HCT116 (cell line): ENCODE data around the gene SKP2. TPM values are rescaled to one million over a fixed set of nuclear protein-coding genes. Genes with fewer than 3 reads are reported as not detected.

Experiments used
- ATAC-seq: fragments of 200-7000 bp; cut with Tn5 transposase; 2 replicates; pipeline ENCODE4 v1.9.1; 2020; ENCODE audit warnings: mild to moderate bottlenecking, moderate library complexity
- BruUV-seq: library from RNA; stranded (reverse); fragments of 400-500 nt; replicated peaks from 2 replicates; lab custom pipeline; 2021; lab: Mats Ljungman, UMichigan
- CTCF ChIA-PET: fragments of 300-600 bp; sonication (Branson Sonifier 250); formaldehyde crosslinking; loops from one replicate; lab custom pipeline; 2021; ENCODE audit warnings: antibody characterized with exemption; lab: Charles Lee
- POLR2A ChIA-PET: fragments of 300-600, 350-600 bp; sonication (Branson Sonifier 250); formaldehyde crosslinking; loops from one replicate; lab custom pipeline; 2021; ENCODE audit warnings: antibody characterized with exemption; lab: Charles Lee
- RAD21 ChIA-PET, 2 experiments: fragments of 300-600 bp; sonication (Branson Sonifier 250); formaldehyde crosslinking; loops; one replicate each; lab custom pipeline; 2023; ENCODE audit warnings: low total read pairs in 2 of 2; ENCODE audit not compliant: uncharacterized antibody in 2 of 2, unreplicated experiment in 2 of 2, low non-redundant PET in 1 of 2; lab: Charles Lee
- DNase-seq: peaks from one replicate; pipeline ENCODE4 v3.0.0-alpha.2; 2010; ENCODE audit warnings: low read depth, low spot score
- H2AFZ ChIP-seq: fragments of 200-600 bp; shearing (Covaris generic), sonication (generic); 2 replicates; pipeline ENCODE4 v1.6.1; 2017; ENCODE audit warnings: low read depth, mixed run types, mixed read lengths, antibody characterized with exemption, low read length; ENCODE audit not compliant: poor library complexity, severe bottlenecking
- H3K27ac ChIP-seq: 2 replicates; pipeline ENCODE4 v1.5.1; 2012; ENCODE audit warnings: low read depth, low read length
- H3K27me3 ChIP-seq: fragments of 200-600 bp; sonication (generic); 2 replicates; pipeline ENCODE4 v1.6.1; 2016; ENCODE audit warnings: mixed run types, low read length, mixed read lengths; ENCODE audit not compliant: insufficient read depth
- H3K36me3 ChIP-seq, 2 experiments: fragments of 200-500 bp in 1 of 2; fragments of 200-600 bp in 1 of 2; sonication (Bioruptor generic) in 1 of 2; sonication (generic) in 1 of 2; 2 replicates each; pipeline versions ENCODE4 v1.5.1 to v1.6.1; 2014 to 2016; ENCODE audit warnings: low read length in 2 of 2, inconsistent platforms in 1 of 2, mixed read lengths in 1 of 2, mixed run types in 1 of 2; ENCODE audit not compliant: insufficient read depth in 2 of 2, control insufficient read depth in 1 of 2
- H3K4me1 ChIP-seq, 2 experiments: fragments of 200-600 bp in 1 of 2; sonication (generic) in 1 of 2; 2 replicates each; pipeline versions ENCODE4 v1.5.1 to v1.6.1; 2012 to 2017; ENCODE audit warnings: low read length in 2 of 2, inconsistent platforms in 1 of 2, mild to moderate bottlenecking in 1 of 2, mixed read lengths in 1 of 2, mixed run types in 1 of 2, moderate library complexity in 1 of 2; ENCODE audit not compliant: insufficient read depth in 2 of 2, control insufficient read depth in 1 of 2
- H3K4me2 ChIP-seq: fragments of 200-600 bp; sonication (generic); 2 replicates; pipeline ENCODE4 v1.6.1; 2017; ENCODE audit warnings: mixed run types, low read length, mixed read lengths
- H3K4me3 ChIP-seq, 2 experiments: fragments of 200-600 bp in 1 of 2; sonication (generic) in 1 of 2; replicated peaks in 1 of 2; 2 replicates each; pipeline ENCODE4 v1.5.1; 2011 to 2016; ENCODE audit warnings: low read length in 2 of 2, control low read depth in 1 of 2, low read depth in 1 of 2, mild to moderate bottlenecking in 1 of 2, mixed read lengths in 1 of 2, mixed run types in 1 of 2
- H3K79me2 ChIP-seq: fragments of 200-600 bp; sonication (generic); 2 replicates; pipeline ENCODE4 v1.6.1; 2017; ENCODE audit warnings: mild to moderate bottlenecking, mixed run types, low read length, moderate library complexity, mixed read lengths; ENCODE audit not compliant: insufficient read depth
- H3K9ac ChIP-seq: fragments of 200-600 bp; sonication (generic); 2 replicates; pipeline ENCODE4 v1.6.1; 2016; ENCODE audit warnings: low read length, mixed read lengths
- H3K9me2 ChIP-seq: fragments of 200-600 bp; sonication (generic), shearing (Covaris generic); 2 replicates; pipeline ENCODE4 v1.6.1; 2017; ENCODE audit warnings: mixed run types, mild to moderate bottlenecking, moderate library complexity; ENCODE audit not compliant: insufficient read depth
- H3K9me3 ChIP-seq, 2 experiments: fragments of 200-500 bp in 1 of 2; fragments of 200-600 bp in 1 of 2; sonication (Bioruptor generic) in 1 of 2; sonication (generic) in 1 of 2; 2 replicates each; pipeline ENCODE4 v1.6.1; 2014 to 2017; ENCODE audit warnings: low read length in 2 of 2, mixed read lengths in 2 of 2, inconsistent platforms in 1 of 2, low read depth in 1 of 2, mild to moderate bottlenecking in 1 of 2, mixed run types in 1 of 2, moderate library complexity in 1 of 2; ENCODE audit not compliant: control insufficient read depth in 1 of 2, insufficient read depth in 1 of 2
- H4K20me1 ChIP-seq: fragments of 200-600 bp; sonication (generic), shearing (Covaris generic); 2 replicates; pipeline ENCODE4 v1.6.1; 2017; ENCODE audit warnings: mixed run types, mild to moderate bottlenecking, moderate library complexity; ENCODE audit not compliant: insufficient read depth
- CEBPB ChIP-seq: IDR thresholded peaks from 2 replicates; pipeline ENCODE4 v1.6.1; 2012; ENCODE audit warnings: low read depth
- EGR1 ChIP-seq: IDR thresholded peaks from 2 replicates; pipeline ENCODE4 v1.6.1; 2012; ENCODE audit warnings: low read depth
- EZH2 ChIP-seq: fragments of 200-600 bp; sonication (generic); IDR thresholded peaks from 2 replicates; pipeline ENCODE4 v1.6.1; 2017; ENCODE audit warnings: antibody characterized with exemption, mixed run types
- EZH2phosphoT487 ChIP-seq: fragments of 200-600 bp; IDR thresholded peaks from 2 replicates; pipeline ENCODE4 v1.6.1; 2018; ENCODE audit warnings: antibody characterized with exemption, borderline replicate concordance
- JUND ChIP-seq: IDR thresholded peaks from 2 replicates; pipeline ENCODE4 v1.6.1; 2012
- POLR2AphosphoS5 ChIP-seq: IDR thresholded peaks from 2 replicates; pipeline ENCODE4 v1.6.1; 2011; ENCODE audit warnings: mild to moderate bottlenecking, low read depth, low read length, moderate library complexity
- RAD21 ChIP-seq: IDR thresholded peaks from 2 replicates; pipeline ENCODE4 v1.6.1; 2012; ENCODE audit warnings: low read depth, mild to moderate bottlenecking
- SIN3A ChIP-seq: IDR thresholded peaks from 2 replicates; pipeline ENCODE4 v1.6.1; 2012; ENCODE audit warnings: low read depth
- SRF ChIP-seq: IDR thresholded peaks from 2 replicates; pipeline ENCODE4 v1.6.1; 2012; ENCODE audit warnings: low read depth
- TCF7L2 ChIP-seq: IDR thresholded peaks from 2 replicates; pipeline ENCODE4 v1.7.0; 2011; ENCODE audit warnings: borderline replicate concordance, inconsistent platforms; ENCODE audit not compliant: insufficient read depth, insufficient read length; ENCODE audit errors: extremely low read depth
- YY1 ChIP-seq: IDR thresholded peaks from 2 replicates; pipeline ENCODE4 v1.6.1; 2011; ENCODE audit warnings: low read length, low read depth, moderate library complexity, mild to moderate bottlenecking; ENCODE audit not compliant: insufficient replicate concordance; ENCODE audit errors: extremely low read depth
- intact Hi-C: fragments of 100-400 bp; cut with micrococcal nuclease; formaldehyde crosslinking; loops from 2 replicates; pipeline ENCODE4 v1.10.0; 2022
- total RNA-seq: library from RNA; stranded (reverse); gene quantifications from one replicate; pipeline ENCODE4 v1.2.1, GENCODE V29; 2021; ENCODE audit not compliant: unreplicated experiment
- TF ChIP-seq, protein P1 (sequence below): IDR thresholded peaks from 2 replicates; pipeline ENCODE4 v1.6.1; 2012; ENCODE audit warnings: low read depth
- TF ChIP-seq, protein P2 (sequence below): IDR thresholded peaks from 2 replicates; pipeline ENCODE4 v1.6.1; 2012
- TF ChIP-seq, protein P3 (sequence below), 3 experiments: fragments of 200-600 bp in 1 of 3; sonication (generic) in 1 of 3; IDR thresholded peaks in 2 of 3; conservative IDR thresholded peaks in 1 of 3; 2 replicates each; pipeline ENCODE4 v1.5.1; 2012 to 2017; ENCODE audit warnings: low read depth in 2 of 3, low read length in 2 of 3, antibody characterized with exemption in 1 of 3, borderline replicate concordance in 1 of 3, control low read depth in 1 of 3, mild to moderate bottlenecking in 1 of 3, mixed read lengths in 1 of 3, mixed run types in 1 of 3, moderate library complexity in 1 of 3; ENCODE audit not compliant: insufficient read depth in 1 of 3
- TF ChIP-seq, protein P4 (sequence below): IDR thresholded peaks from 2 replicates; pipeline ENCODE4 v1.6.1; 2012

The SKP2 gene
- total RNA-seq, 1 experiment from 2014 or later = 44.3 TPM

DNA sequence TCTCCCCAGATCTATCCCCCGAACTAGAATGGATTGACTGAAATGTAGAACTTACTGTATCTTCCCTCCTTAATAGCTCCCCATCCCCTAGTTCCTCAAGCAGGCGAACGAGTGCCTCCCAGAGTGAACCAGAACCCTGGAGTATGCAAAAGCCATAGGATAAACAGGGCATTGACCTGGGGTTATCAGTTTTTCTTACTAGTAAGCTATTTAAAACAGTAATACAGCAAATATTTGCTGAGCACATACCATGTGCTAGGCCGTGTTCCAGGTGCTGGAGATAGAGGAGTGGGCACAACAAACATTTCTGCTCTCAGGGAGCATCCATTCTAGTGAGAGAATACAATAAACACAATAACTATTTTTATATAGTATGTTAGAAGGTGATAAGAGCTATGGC lies 1.8 kb downstream of the SKP2 start:
- no peaks in the 10 kb centered on the region; the same call in 1 of the 2 replicates for H4K20me1 ChIP-seq
- RAD21 ChIA-PET = no interaction called here
- BruUV-seq = no TSS peak
- H3K4me3 ChIP-seq = no peak overlapping the region
- H3K36me3 ChIP-seq = peaks cover 26 to 34% of the 10 kb centered on the region in 2 experiments; a peak in 3 of 4 replicates
- no peak overlapping the region for H3K27ac ChIP-seq
- H3K9me2 ChIP-seq = no peaks in the 10 kb centered on the region
- H3K4me1 ChIP-seq = peaks cover 6 to 12% of the 10 kb centered on the region in 2 experiments; a peak in 3 of 4 replicates
- intact Hi-C loops = loop anchor here (5.0 kb wide), 1 partner anchor 89 kb away; the partner anchor contains the start of gene NADK2
- CTCF ChIA-PET = no interaction called here
- no peak for DNase-seq
- H3K27me3 ChIP-seq = no peaks in the 10 kb centered on the region
- no peak for ATAC-seq
- H3K9me3 ChIP-seq = no peaks in the 10 kb centered on the region
- POLR2A ChIA-PET = no interaction called here
- H2AFZ ChIP-seq = no peak overlapping the region
- TF ChIP-seq SIN3A = no peak
- H3K79me2 ChIP-seq = peaks cover 64% of the 10 kb centered on the region
- no peak overlapping the region for H3K4me2 ChIP-seq
- H3K9ac ChIP-seq = no peak overlapping the region

DNA sequence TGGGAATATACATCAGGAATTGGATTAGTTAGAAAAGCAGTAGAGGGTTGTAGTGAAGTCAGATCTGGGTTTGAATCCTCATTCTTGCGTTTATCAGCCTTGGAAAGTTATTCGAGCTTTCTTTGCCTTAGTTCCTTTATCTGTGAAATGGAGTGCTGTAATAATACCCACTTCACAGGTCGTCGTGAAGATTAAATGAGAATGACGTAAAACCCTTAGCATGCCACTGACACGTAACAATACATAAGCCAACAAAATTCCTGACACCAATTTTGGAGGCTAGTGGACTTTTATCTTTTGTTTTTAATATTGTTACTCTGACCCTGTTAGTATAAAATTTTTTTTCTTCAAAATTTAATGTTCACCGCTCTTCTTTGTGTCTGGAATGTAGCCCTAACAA lies 3.4 kb downstream of the SKP2 start:
- H3K79me2 ChIP-seq = peaks cover 80% of the 10 kb centered on the region
- H3K27me3 ChIP-seq = no peaks in the 10 kb centered on the region
- POLR2A ChIA-PET = no interaction called here
- H4K20me1 ChIP-seq = no peaks in the 10 kb centered on the region; the same call in 1 of the 2 replicates
- H3K27ac ChIP-seq = no peak overlapping the region
- no peak overlapping the region for H2AFZ ChIP-seq
- no peaks in the 10 kb centered on the region for H3K9me3 ChIP-seq
- H3K4me2 ChIP-seq = no peak overlapping the region
- peaks cover 38% of the 10 kb centered on the region in 2 experiments; a peak in 3 of 4 replicates for H3K36me3 ChIP-seq
- intact Hi-C loops = no loop called here
- no peak for ATAC-seq
- DNase-seq = no peak
- BruUV-seq = no TSS peak
- RAD21 ChIA-PET = no interaction called here
- CTCF ChIA-PET = no interaction called here
- H3K9me2 ChIP-seq = no peaks in the 10 kb centered on the region
- H3K4me1 ChIP-seq = peaks cover 6 to 11% of the 10 kb centered on the region in 2 experiments; a peak in 3 of 4 replicates
- H3K9ac ChIP-seq = no peak overlapping the region
- no peak overlapping the region for H3K4me3 ChIP-seq
- TF ChIP-seq, protein P1, sequence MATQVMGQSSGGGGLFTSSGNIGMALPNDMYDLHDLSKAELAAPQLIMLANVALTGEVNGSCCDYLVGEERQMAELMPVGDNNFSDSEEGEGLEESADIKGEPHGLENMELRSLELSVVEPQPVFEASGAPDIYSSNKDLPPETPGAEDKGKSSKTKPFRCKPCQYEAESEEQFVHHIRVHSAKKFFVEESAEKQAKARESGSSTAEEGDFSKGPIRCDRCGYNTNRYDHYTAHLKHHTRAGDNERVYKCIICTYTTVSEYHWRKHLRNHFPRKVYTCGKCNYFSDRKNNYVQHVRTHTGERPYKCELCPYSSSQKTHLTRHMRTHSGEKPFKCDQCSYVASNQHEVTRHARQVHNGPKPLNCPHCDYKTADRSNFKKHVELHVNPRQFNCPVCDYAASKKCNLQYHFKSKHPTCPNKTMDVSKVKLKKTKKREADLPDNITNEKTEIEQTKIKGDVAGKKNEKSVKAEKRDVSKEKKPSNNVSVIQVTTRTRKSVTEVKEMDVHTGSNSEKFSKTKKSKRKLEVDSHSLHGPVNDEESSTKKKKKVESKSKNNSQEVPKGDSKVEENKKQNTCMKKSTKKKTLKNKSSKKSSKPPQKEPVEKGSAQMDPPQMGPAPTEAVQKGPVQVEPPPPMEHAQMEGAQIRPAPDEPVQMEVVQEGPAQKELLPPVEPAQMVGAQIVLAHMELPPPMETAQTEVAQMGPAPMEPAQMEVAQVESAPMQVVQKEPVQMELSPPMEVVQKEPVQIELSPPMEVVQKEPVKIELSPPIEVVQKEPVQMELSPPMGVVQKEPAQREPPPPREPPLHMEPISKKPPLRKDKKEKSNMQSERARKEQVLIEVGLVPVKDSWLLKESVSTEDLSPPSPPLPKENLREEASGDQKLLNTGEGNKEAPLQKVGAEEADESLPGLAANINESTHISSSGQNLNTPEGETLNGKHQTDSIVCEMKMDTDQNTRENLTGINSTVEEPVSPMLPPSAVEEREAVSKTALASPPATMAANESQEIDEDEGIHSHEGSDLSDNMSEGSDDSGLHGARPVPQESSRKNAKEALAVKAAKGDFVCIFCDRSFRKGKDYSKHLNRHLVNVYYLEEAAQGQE = no peak
- no peak for TF ChIP-seq SIN3A
- TF ChIP-seq, protein P2, sequence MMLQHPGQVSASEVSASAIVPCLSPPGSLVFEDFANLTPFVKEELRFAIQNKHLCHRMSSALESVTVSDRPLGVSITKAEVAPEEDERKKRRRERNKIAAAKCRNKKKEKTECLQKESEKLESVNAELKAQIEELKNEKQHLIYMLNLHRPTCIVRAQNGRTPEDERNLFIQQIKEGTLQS = no peak
- no peak for TF ChIP-seq EZH2phosphoT487
- no peak for TF ChIP-seq RAD21
- TF ChIP-seq YY1 = no peak
- TF ChIP-seq EZH2 = no peak
- TF ChIP-seq POLR2AphosphoS5 = no peak
- no peak for TF ChIP-seq SRF
- no peak for TF ChIP-seq CEBPB
- TF ChIP-seq, protein P3, sequence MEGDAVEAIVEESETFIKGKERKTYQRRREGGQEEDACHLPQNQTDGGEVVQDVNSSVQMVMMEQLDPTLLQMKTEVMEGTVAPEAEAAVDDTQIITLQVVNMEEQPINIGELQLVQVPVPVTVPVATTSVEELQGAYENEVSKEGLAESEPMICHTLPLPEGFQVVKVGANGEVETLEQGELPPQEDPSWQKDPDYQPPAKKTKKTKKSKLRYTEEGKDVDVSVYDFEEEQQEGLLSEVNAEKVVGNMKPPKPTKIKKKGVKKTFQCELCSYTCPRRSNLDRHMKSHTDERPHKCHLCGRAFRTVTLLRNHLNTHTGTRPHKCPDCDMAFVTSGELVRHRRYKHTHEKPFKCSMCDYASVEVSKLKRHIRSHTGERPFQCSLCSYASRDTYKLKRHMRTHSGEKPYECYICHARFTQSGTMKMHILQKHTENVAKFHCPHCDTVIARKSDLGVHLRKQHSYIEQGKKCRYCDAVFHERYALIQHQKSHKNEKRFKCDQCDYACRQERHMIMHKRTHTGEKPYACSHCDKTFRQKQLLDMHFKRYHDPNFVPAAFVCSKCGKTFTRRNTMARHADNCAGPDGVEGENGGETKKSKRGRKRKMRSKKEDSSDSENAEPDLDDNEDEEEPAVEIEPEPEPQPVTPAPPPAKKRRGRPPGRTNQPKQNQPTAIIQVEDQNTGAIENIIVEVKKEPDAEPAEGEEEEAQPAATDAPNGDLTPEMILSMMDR (IDR thresholded peaks at IDR 0.05 in 2 of 3, conservative IDR thresholded peaks at IDR 0.05 in 1 of 3; ENCODE audit: borderline replicate concordance in 1 of 3, insufficient read depth in 1 of 3, low read depth in 2 of 3, low read length in 2 of 3) = no peak
- TF ChIP-seq, protein P4, sequence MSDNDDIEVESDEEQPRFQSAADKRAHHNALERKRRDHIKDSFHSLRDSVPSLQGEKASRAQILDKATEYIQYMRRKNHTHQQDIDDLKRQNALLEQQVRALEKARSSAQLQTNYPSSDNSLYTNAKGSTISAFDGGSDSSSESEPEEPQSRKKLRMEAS = no peak
- TF ChIP-seq JUND = no peak
- no peak for TF ChIP-seq EGR1
- no peak for TF ChIP-seq TCF7L2
